Peyer's patch (tissue), 4 donors: ENCODE measurements around the gene SPATA13. TPM values are rescaled to one million over a fixed set of nuclear protein-coding genes. Genes with fewer than 3 reads are reported as not detected.

Experiments used
- DNase-seq, 3 donors: peaks; one replicate each; pipeline ENCODE4 v3.0.0-alpha.2; 2017 to 2019
- H3K27ac ChIP-seq, 4 donors: fragments of 200-600 bp; sonication (generic); one replicate each; pipeline ENCODE4 v1.5.1; 2016 to 2019
- H3K27me3 ChIP-seq, 2 donors: fragments of 200-600 bp; sonication (generic); one replicate each; pipeline ENCODE4 v1.5.1; 2019
- H3K36me3 ChIP-seq, 3 donors: fragments of 200-600 bp; sonication (generic); one replicate each; pipeline ENCODE4 v1.5.1; 2016 to 2019
- H3K4me1 ChIP-seq, 4 donors: fragments of 200-600 bp; sonication (generic); one replicate each; pipeline ENCODE4 v1.5.1; 2016 to 2019
- H3K4me3 ChIP-seq, 4 donors: fragments of 200-600 bp; sonication (generic); 1 replicate in 3 of 4; 2 replicates in 1 of 4; pipeline ENCODE4 v1.5.1; 2016 to 2019; ENCODE audit warnings: mild to moderate bottlenecking in 1 of 4
- H3K9me3 ChIP-seq, 4 donors: fragments of 200-600 bp; sonication (generic); one replicate each; pipeline ENCODE4 v1.5.1; 2016 to 2019; ENCODE audit warnings: mild to moderate bottlenecking in 1 of 4
- CTCF ChIP-seq, 6 experiments: fragments of 450-650 bp in 4 of 6; fragments of 200-600 bp in 2 of 6; sonication (generic) in 1 of 6; IDR thresholded peaks; one replicate each; pipeline ENCODE4 v1.5.1; 2017 to 2019; ENCODE audit warnings: antibody characterized with exemption in 6 of 6, mild to moderate bottlenecking in 3 of 6, moderate library complexity in 1 of 6
- POLR2A ChIP-seq, 2 donors: fragments of 450-650 bp; IDR thresholded peaks; one replicate each; pipeline ENCODE4 v1.5.1; 2017; ENCODE audit warnings: antibody characterized with exemption in 2 of 2, mild to moderate bottlenecking in 2 of 2, moderate library complexity in 2 of 2
- total RNA-seq, 4 donors: library from RNA; depleted of rRNA; stranded (reverse); fragments of >200 nt; gene quantifications; one replicate each; pipeline ENCODE4 v1.1.0, GENCODE V29; 2016

Gene SPATA13
- total RNA-seq, 4 donors from 2014 or later = 77.1 to 191 (median 141) TPM

DNA sequence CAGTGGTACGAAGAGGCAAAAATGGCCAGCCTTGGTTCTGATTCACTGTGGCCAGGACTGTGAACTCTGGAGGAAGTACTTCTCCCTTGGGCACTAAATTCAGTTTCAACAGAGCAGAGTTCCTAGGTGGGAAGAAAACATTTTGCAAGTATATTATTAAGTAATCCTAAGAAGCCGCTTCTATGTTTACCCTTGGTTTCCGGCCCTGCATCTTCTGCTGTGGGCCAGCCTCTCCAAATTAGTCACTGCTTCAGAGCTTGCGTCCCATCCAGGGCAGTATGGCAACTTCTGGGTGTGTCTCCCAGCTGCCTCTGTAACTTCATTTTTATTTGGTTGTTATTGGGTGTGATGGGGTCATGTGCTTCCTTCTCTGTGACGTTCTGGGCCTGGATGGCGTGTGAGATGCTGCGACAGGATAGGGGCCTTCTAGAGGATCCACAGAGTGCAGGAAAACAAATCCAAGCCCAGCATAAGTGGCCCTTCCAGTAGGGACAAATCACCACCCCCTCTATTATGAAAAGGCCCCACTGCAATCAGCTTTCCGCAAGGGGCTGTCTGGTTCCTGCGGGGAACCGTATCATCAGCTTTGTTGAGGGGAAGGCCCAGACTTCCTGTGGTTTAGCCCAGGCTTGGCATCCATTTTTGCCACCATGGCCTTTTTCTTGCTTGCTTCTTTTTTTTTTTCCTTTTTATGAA lies 93.8 kb downstream of the SPATA13 start:
- DNase-seq = peak in 1 of 3 donors; percentile 62

DNA sequence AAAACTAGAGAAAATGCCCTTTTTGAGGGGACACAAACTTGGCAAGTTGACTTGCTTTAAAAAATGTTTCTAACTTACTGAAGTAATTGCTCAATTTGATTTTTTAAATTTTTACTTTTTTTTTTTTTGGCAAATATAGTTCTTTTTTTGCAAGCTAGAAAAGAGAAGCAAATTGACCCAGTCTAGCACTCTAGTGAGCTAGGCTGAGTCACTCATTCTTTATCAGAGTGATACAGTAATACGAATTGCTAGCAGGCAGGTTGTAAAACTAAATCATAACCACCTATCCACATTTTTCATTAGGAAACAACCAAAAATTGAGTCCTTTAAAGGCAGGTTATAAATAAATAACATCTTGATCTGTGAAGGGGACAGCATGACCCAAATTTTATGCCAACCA lies 97.0 kb downstream of the SPATA13 start:
- Histone ChIP-seq H3K9me3 (no peaks in the 10 kb centered on the region), H3K27me3 (no peaks in the 10 kb centered on the region), H3K4me3 (no peak overlapping the region), H3K36me3 (peaks cover 0 to 22% (median 0%) of the 10 kb centered on the region in 3 donors), H3K27ac (no peak overlapping the region), H3K4me1 (no peaks in the 10 kb centered on the region)
- TF ChIP-seq CTCF (IDR thresholded peaks at IDR 0.05) = no peak
- no peak for TF ChIP-seq POLR2A (IDR thresholded peaks at IDR 0.05)
- DNase-seq = no peak

More for the DNA sequence above, 93.8 kb downstream of the SPATA13 start:
- H3K4me3 ChIP-seq = peak overlapping the region in 1 of 4 donors; percentile 10
- no peaks in the 10 kb centered on the region for H3K9me3 ChIP-seq
- TF ChIP-seq CTCF (IDR thresholded peaks at IDR 0.05) (no peak), POLR2A (IDR thresholded peaks at IDR 0.05) (no peak)
- no peaks in the 10 kb centered on the region for H3K27me3 ChIP-seq
- H3K27ac ChIP-seq = peak overlapping the region; percentile 13 to 73 (median 62)
- H3K4me1 ChIP-seq = no peaks in the 10 kb centered on the region
- H3K36me3 ChIP-seq = peaks cover 0 to 37% (median 0%) of the 10 kb centered on the region in 3 donors

DNA sequence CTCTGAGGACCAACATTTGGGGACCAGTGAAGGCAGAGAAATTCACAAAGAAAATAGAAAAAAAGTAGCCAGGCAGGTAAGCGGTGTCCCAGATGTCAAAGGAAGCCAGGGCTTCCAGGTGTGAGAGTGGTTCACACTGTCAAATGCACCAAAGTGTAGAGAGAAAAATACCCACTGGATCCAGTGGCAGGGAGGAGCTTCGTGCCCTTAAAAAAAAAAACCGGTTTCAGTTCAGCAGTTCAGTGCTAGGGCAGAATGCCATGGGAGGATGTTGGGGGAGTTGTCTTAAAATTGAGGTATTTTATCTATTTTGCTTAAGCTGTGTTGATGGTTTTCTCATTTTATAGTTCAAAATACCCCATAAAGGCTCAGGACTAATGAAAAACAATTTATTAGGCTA lies 101.0 kb downstream of the SPATA13 start:
- no peaks in the 10 kb centered on the region for H3K9me3 ChIP-seq
- peaks cover 0 to 5% (median 0%) of the 10 kb centered on the region in 3 donors for H3K36me3 ChIP-seq
- H3K27me3 ChIP-seq = no peaks in the 10 kb centered on the region
- H3K27ac ChIP-seq = peak overlapping the region in 1 of 4 donors; percentile 21
- no peak for DNase-seq
- no peaks in the 10 kb centered on the region for H3K4me1 ChIP-seq
- no peak for TF ChIP-seq POLR2A (IDR thresholded peaks at IDR 0.05)
- no peak for TF ChIP-seq CTCF (IDR thresholded peaks at IDR 0.05)
- H3K4me3 ChIP-seq = no peak overlapping the region

DNA sequence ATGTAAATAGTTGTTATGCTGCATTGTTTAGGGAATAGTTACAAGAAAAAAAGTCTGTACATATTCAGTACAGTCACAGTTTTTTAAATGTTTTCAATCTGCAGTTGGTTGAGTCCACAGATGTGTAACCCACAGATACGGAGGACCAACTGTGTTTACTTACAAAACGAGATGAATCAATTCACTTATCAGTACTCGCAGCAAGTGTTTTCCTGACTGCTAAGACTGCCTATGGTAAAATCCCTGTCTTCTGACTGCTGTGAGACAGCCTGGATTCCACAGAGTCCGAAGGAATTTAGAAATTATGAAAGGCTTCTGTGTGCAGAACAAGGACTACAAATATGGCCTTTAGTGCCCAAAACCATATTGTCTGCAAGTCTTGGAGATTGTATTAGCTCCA lies 103.1 kb downstream of the SPATA13 start:
- Histone ChIP-seq H3K9me3 (no peaks in the 10 kb centered on the region), H3K27me3 (no peaks in the 10 kb centered on the region), H3K4me3 (no peak overlapping the region), H3K4me1 (peaks cover 0 to 6% (median 0%) of the 10 kb centered on the region in 4 donors), H3K27ac (peak overlapping the region in 2 of 4 donors; percentile 54 to 65), H3K36me3 (no peaks in the 10 kb centered on the region)
- DNase-seq = no peak
- TF ChIP-seq POLR2A (IDR thresholded peaks at IDR 0.05) (no peak), CTCF (IDR thresholded peaks at IDR 0.05) (no peak)

- H3K27ac ChIP-seq = peak overlapping the region; percentile 53 to 66 (median 60)
- H3K36me3 ChIP-seq = no peaks in the 10 kb centered on the region
- no peaks in the 10 kb centered on the region for H3K9me3 ChIP-seq
- H3K4me3 ChIP-seq = no peak overlapping the region
- peaks cover 0 to 9% (median 0%) of the 10 kb centered on the region in 4 donors for H3K4me1 ChIP-seq
- DNase-seq = peak in 2 of 3 donors; percentile 77 to 86
- no peaks in the 10 kb centered on the region for H3K27me3 ChIP-seq
- TF ChIP-seq POLR2A (IDR thresholded peaks at IDR 0.05) (no peak), CTCF (IDR thresholded peaks at IDR 0.05) (no peak)
Observed at GRCh38 chr13:24264976-24265375, 104.5 kb downstream of the SPATA13 start.
